B cell (primary cell): Measurements from ENCODE around the gene TERB1. TPM values are rescaled to one million over a fixed set of nuclear protein-coding genes. Genes with fewer than 3 reads are reported as not detected.
A peak's percentile ranks its signal among the peaks of the same experiment; 100 is the strongest.

Experiments used
- ATAC-seq: fragments of 200-7000 bp; cut with Tn5 transposase; one replicate; pipeline ENCODE4 v1.10.0; 2021; ENCODE audit warnings: low read depth, mild to moderate bottlenecking, moderate number of reproducible peaks, moderate library complexity
- CTCF ChIA-PET: fragments of 350-600 bp; sonication (Branson Sonifier 250); formaldehyde crosslinking; loops from one replicate; lab custom pipeline; 2021; ENCODE audit warnings: antibody characterized with exemption, inconsistent platforms; lab: Charles Lee
- POLR2A ChIA-PET: fragments of 350-600 bp; sonication (Branson Sonifier 250); formaldehyde crosslinking; loops from one replicate; lab custom pipeline; 2021; ENCODE audit warnings: antibody characterized with exemption; lab: Charles Lee
- DNase-seq: peaks from one replicate; pipeline ENCODE4 v3.0.0; 2013
- H2AFZ ChIP-seq: 2 replicates; pipeline ENCODE4 v1.6.1; 2012; ENCODE audit warnings: mild to moderate bottlenecking, low read depth, low read length; ENCODE audit not compliant: insufficient read depth, poor library complexity, severe bottlenecking
- H3K27ac ChIP-seq, 2 donors: 1 replicate in 1 of 2; 2 replicates in 1 of 2; pipeline ENCODE4 v1.5.1; 2012 to 2013; ENCODE audit warnings: low read length in 2 of 2, mild to moderate bottlenecking in 2 of 2, moderate library complexity in 1 of 2
- H3K27me3 ChIP-seq, 4 experiments: fragments of 200-600 bp in 1 of 4; sonication (generic) in 1 of 4; replicated peaks in 1 of 4; 1 replicate in 2 of 4; 2 replicates in 2 of 4; pipeline versions ENCODE4 v1.6.1 to v1.7.0; 2013 to 2016; ENCODE audit warnings: low read length in 3 of 4, mild to moderate bottlenecking in 2 of 4, mixed read lengths in 1 of 4, moderate library complexity in 1 of 4; ENCODE audit not compliant: insufficient read depth in 4 of 4, control insufficient read depth in 3 of 4; ENCODE audit errors: control extremely low read depth in 1 of 4
- H3K36me3 ChIP-seq, 2 experiments: replicated peaks in 1 of 2; 1 replicate in 1 of 2; 2 replicates in 1 of 2; pipeline versions ENCODE4 v1.6.1 to v1.7.1; 2013; ENCODE audit warnings: low read length in 1 of 2; ENCODE audit not compliant: insufficient read depth in 2 of 2, control insufficient read depth in 1 of 2; ENCODE audit errors: control extremely low read depth in 1 of 2, extremely low read depth in 1 of 2
- H3K4me1 ChIP-seq, 2 donors: fragments of 200-600 bp in 1 of 2; sonication (generic) in 1 of 2; 1 replicate in 1 of 2; 2 replicates in 1 of 2; pipeline versions ENCODE4 v1.5.1 to v1.6.1; 2013 to 2017; ENCODE audit warnings: low read length in 2 of 2; ENCODE audit not compliant: control insufficient read depth in 2 of 2, insufficient read depth in 2 of 2
- H3K4me2 ChIP-seq: replicated peaks from 2 replicates; pipeline ENCODE3; 2012; ENCODE audit warnings: mild to moderate bottlenecking, low read depth, low read length; ENCODE audit not compliant: poor library complexity, severe bottlenecking
- H3K4me3 ChIP-seq, 5 experiments: fragments of 200-600 bp in 1 of 5; sonication (generic) in 1 of 5; 1 replicate in 3 of 5; 2 replicates in 2 of 5; pipeline versions ENCODE4 v1.5.1 to v1.7.0; 2011 to 2016; ENCODE audit warnings: low read length in 4 of 5, mild to moderate bottlenecking in 4 of 5, low read depth in 2 of 5, control low read depth in 1 of 5, moderate library complexity in 1 of 5; ENCODE audit not compliant: insufficient read depth in 1 of 5; ENCODE audit errors: control extremely low read depth in 1 of 5, extremely low read depth in 1 of 5
- H3K79me2 ChIP-seq: fragments of 200-600 bp; sonication (generic); one replicate; pipeline ENCODE4 v1.6.0; 2016; ENCODE audit warnings: low read length; ENCODE audit not compliant: control insufficient read depth, insufficient read depth
- H3K9ac ChIP-seq: fragments of 200-600 bp; sonication (generic); 2 replicates; pipeline ENCODE4 v1.6.1; 2017; ENCODE audit warnings: mild to moderate bottlenecking, low read length, moderate library complexity
- H3K9me3 ChIP-seq, 3 donors: one replicate each; pipeline versions ENCODE4 v1.6.1 to v1.7.1; 2013; ENCODE audit warnings: low read length in 2 of 3; ENCODE audit not compliant: control insufficient read depth in 2 of 3, insufficient read depth in 1 of 3; ENCODE audit errors: control extremely low read depth in 1 of 3
- H4K20me1 ChIP-seq: 2 replicates; pipeline ENCODE4 v1.6.0; 2012; ENCODE audit warnings: mild to moderate bottlenecking, low read length; ENCODE audit not compliant: insufficient read depth, control insufficient read depth, poor library complexity, severe bottlenecking
- H3K27ac Mint-ChIP-seq: one replicate; pipeline ENCODE4 v1.8.0; 2021; ENCODE audit warnings: mixed read lengths
- H3K27me3 Mint-ChIP-seq: one replicate; pipeline ENCODE4 v1.8.0; 2021; ENCODE audit warnings: mixed read lengths
- H3K4me1 Mint-ChIP-seq: one replicate; pipeline ENCODE4 v1.8.0; 2021; ENCODE audit warnings: mixed read lengths
- H3K4me3 Mint-ChIP-seq: one replicate; pipeline ENCODE4 v1.8.0; 2021; ENCODE audit warnings: mixed read lengths
- H3K9me3 Mint-ChIP-seq: one replicate; pipeline ENCODE4 v1.8.0; 2022; ENCODE audit warnings: mixed read lengths; ENCODE audit not compliant: insufficient read depth
- EZH2 ChIP-seq: IDR thresholded peaks from 2 replicates; pipeline ENCODE4 v1.6.1; 2012; ENCODE audit warnings: borderline replicate concordance, low read depth, mild to moderate bottlenecking, moderate library complexity, low read length; ENCODE audit not compliant: insufficient read depth, poor library complexity, severe bottlenecking
- WGBS: methylation state at CpG from one replicate; pipeline ENCODE4 v1.1.5; 2013; ENCODE audit warnings: missing lambda C conversion rate; ENCODE audit not compliant: insufficient coverage; 5-methylcytosine and 5-hydroxymethylcytosine counted together
- intact Hi-C: fragments of 100-400 bp; cut with micrococcal nuclease; formaldehyde crosslinking; loops from one replicate; pipeline ENCODE4 v1.10.0; 2022
- polyA plus RNA-seq: library from polyadenylated mRNA; depleted of rRNA; stranded (reverse); fragments of >200 nt; gene quantifications from 2 replicates; pipeline ENCODE4 v1.2.3, GENCODE V29; 2012
- total RNA-seq, 2 donors: library from RNA; stranded (reverse); fragments of 120-200 nt in 1 of 2; gene quantifications; 1 replicate in 1 of 2; 2 replicates in 1 of 2; pipeline versions ENCODE4 v1.2.3 to v1.2.4, GENCODE V29; 2013 to 2022
- TF ChIP-seq, protein P1 (sequence below): fragments of 200-600 bp; IDR thresholded peaks from one replicate; pipeline ENCODE4 v1.8.0; 2022; ENCODE audit warnings: antibody characterized with exemption, mild to moderate bottlenecking

The TERB1 gene
- total and polyA plus RNA-seq, 2 donors (not counting 1 experiment from before 2014, with no cell fraction given): 0.71 TPM; not detected in 1

DNA sequence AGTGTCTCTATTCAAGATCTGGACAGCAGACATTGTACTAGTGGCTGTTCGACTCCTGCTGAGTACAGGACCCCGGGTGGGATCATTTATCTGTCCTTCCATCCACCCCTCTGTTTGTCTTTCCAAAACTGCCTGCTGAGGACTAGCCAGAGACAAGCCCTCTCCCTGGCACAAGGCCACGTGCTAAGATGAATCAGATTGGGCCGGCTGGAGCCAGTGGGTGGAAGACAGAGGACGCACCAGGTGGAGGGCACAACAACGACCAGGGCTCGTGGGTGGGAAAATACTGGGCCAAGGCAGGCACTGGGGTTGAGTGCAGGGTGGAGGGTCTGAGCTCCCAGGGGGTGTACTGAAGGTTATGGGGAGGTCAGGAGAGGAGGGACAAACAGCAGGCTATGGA lies 41.4 kb upstream of the TERB1 start:
- Mint-ChIP-seq H3K4me3 (peak overlapping the region; percentile 19), H3K4me1 (peaks cover 18% of the 10 kb centered on the region), H3K27me3 (peaks cover 47% of the 10 kb centered on the region), H3K27ac (no peak overlapping the region), H3K9me3 (no peaks in the 10 kb centered on the region)
- no peaks in the 10 kb centered on the region for H3K36me3 ChIP-seq
- no peak overlapping the region for H2AFZ ChIP-seq
- DNase-seq (no peak), ATAC-seq (no peak)
- H3K9me3 ChIP-seq: no peaks in the 10 kb centered on the region
- H3K9ac ChIP-seq: no peak overlapping the region
- H3K4me1 ChIP-seq: peaks cover 17 to 18% of the 10 kb centered on the region in 2 donors
- no peak overlapping the region for H3K27ac ChIP-seq
- H3K4me3 ChIP-seq: no peak overlapping the region
- no peaks in the 10 kb centered on the region for H4K20me1 ChIP-seq
- 98% methylated on average over 7 of the region's 7 CpGs for WGBS
- intact Hi-C loops: no loop called here
- ChIA-PET POLR2A (no interaction called here), CTCF (interaction anchor here (1.7 to 3.3 kb wide), 2 partner anchors 12 to 47 kb away, joined by 3 to 16 read pairs; partner anchors contain the start of gene NAE1)
- no peak for TF ChIP-seq EZH2
- TF ChIP-seq, protein P1, sequence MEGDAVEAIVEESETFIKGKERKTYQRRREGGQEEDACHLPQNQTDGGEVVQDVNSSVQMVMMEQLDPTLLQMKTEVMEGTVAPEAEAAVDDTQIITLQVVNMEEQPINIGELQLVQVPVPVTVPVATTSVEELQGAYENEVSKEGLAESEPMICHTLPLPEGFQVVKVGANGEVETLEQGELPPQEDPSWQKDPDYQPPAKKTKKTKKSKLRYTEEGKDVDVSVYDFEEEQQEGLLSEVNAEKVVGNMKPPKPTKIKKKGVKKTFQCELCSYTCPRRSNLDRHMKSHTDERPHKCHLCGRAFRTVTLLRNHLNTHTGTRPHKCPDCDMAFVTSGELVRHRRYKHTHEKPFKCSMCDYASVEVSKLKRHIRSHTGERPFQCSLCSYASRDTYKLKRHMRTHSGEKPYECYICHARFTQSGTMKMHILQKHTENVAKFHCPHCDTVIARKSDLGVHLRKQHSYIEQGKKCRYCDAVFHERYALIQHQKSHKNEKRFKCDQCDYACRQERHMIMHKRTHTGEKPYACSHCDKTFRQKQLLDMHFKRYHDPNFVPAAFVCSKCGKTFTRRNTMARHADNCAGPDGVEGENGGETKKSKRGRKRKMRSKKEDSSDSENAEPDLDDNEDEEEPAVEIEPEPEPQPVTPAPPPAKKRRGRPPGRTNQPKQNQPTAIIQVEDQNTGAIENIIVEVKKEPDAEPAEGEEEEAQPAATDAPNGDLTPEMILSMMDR: no peak
- H3K4me2 ChIP-seq: no peak overlapping the region
- H3K79me2 ChIP-seq: no peaks in the 10 kb centered on the region
- peaks cover 0 to 38% (median 15%) of the 10 kb centered on the region in 4 experiments for H3K27me3 ChIP-seq

DNA sequence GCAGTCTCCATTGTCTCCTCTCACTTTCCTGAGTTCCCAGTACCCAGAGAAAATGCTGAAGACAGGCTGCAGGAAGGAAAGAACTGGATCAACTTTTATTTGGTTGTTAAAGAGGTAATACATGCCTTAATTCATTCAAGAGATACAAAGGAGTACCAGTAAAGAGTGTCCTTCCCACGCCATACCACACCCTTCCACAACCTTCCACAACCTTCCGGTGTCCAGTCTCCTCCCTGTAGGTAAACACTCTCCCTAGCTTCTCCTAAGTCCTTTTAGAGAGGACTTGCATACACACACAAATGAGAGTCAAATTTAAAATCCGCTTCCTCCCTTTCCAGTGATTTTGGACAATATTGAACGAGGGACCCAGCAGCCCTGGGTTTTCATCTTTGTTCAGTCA lies 40.0 kb upstream of the TERB1 start:
- Histone ChIP-seq H3K27ac (no peak overlapping the region), H4K20me1 (no peaks in the 10 kb centered on the region), H3K36me3 (no peaks in the 10 kb centered on the region), H3K27me3 (peaks cover 0 to 29% (median 15%) of the 10 kb centered on the region in 4 experiments), H3K4me3 (no peak overlapping the region), H3K9ac (no peak overlapping the region), H3K9me3 (no peaks in the 10 kb centered on the region), H2AFZ (no peak overlapping the region), H3K4me2 (no peak overlapping the region), H3K79me2 (no peaks in the 10 kb centered on the region), H3K4me1 (peaks cover 17 to 18% of the 10 kb centered on the region in 2 donors)
- Mint-ChIP-seq H3K27ac (no peak overlapping the region), H3K27me3 (peaks cover 42% of the 10 kb centered on the region), H3K4me1 (peaks cover 18% of the 10 kb centered on the region), H3K9me3 (no peaks in the 10 kb centered on the region), H3K4me3 (no peak overlapping the region)
- no peak for TF ChIP-seq EZH2
- TF ChIP-seq, protein P1: no peak
- no peak for DNase-seq
- ATAC-seq: no peak
- WGBS: 100% methylated on average over 4 of the region's 4 CpGs
- CTCF ChIA-PET: interaction anchor here (1.7 to 3.3 kb wide), 2 partner anchors 11 to 45 kb away, joined by 3 to 16 read pairs; partner anchors contain the start of gene NAE1
- POLR2A ChIA-PET: no interaction called here
- intact Hi-C loops: no loop called here
